Activated CD4-positive, alpha-beta T cell treated with anti-CD3 and anti-CD28 coated beads, Interleukin-2, amount 10 ng/mL, durations not matched to agents 7 days and 5 days (primary cell): ENCODE measurements around the gene ARL1. TPM values are rescaled to one million over a fixed set of nuclear protein-coding genes. Genes with fewer than 3 reads are reported as not detected.
A peak's percentile ranks its signal among the peaks of the same experiment; 100 is the strongest.
"Not testable (repeated sequence)": the region's sequence is repeated elsewhere in the genome, so short reads cannot be mapped to it uniquely, and the experiment has no call there.

Experiments used
- CTCF ChIA-PET: fragments of 350-600 bp; sonication (Branson Sonifier 250); formaldehyde crosslinking; loops from one replicate; lab custom pipeline; 2021; ENCODE audit warnings: antibody characterized with exemption; lab: Charles Lee
- POLR2A ChIA-PET: fragments of 350-600 bp; sonication (Branson Sonifier 250); formaldehyde crosslinking; loops from one replicate; lab custom pipeline; 2021; ENCODE audit warnings: antibody characterized with exemption; lab: Charles Lee
- DNase-seq: peaks from one replicate; pipeline ENCODE4 v3.0.0-alpha.2; 2020
- H3K27ac Mint-ChIP-seq: one replicate; pipeline ENCODE4 v1.8.0; 2021; ENCODE audit warnings: mild to moderate bottlenecking, moderate library complexity, mixed read lengths
- H3K27me3 Mint-ChIP-seq: one replicate; pipeline ENCODE4 v1.8.0; 2021; ENCODE audit warnings: mixed read lengths
- H3K36me3 Mint-ChIP-seq: one replicate; pipeline ENCODE4 v1.8.0; 2021; ENCODE audit warnings: low read depth, mixed read lengths
- H3K4me1 Mint-ChIP-seq: one replicate; pipeline ENCODE4 v1.8.0; 2021; ENCODE audit warnings: mixed read lengths
- H3K4me3 Mint-ChIP-seq: one replicate; pipeline ENCODE4 v1.8.0; 2021; ENCODE audit warnings: mild to moderate bottlenecking, moderate library complexity, mixed read lengths
- H3K9me3 Mint-ChIP-seq: one replicate; pipeline ENCODE4 v1.8.0; 2021; ENCODE audit warnings: mixed read lengths
- total RNA-seq, 2 experiments: library from RNA; stranded (reverse); gene quantifications; one replicate each; pipeline ENCODE4 v1.2.3, GENCODE V29; 2021

ARL1 gene
- total RNA-seq, 2 experiments from 2014 or later, result 47.9 to 52.2 TPM

- H3K9me3 Mint-ChIP-seq, CTCF ChIA-PET, H3K27me3 Mint-ChIP-seq, H3K27ac Mint-ChIP-seq, H3K4me1 Mint-ChIP-seq, POLR2A ChIA-PET, H3K4me3 Mint-ChIP-seq, DNase-seq: not testable (repeated sequence)
- peaks cover 45% of the 10 kb centered on the region for H3K36me3 Mint-ChIP-seq
Measured at GRCh38 chr12:101391181-101391580, 16.4 kb downstream of the ARL1 start.

- CTCF ChIA-PET, result no interaction called here
- POLR2A ChIA-PET, result no interaction called here
- Mint-ChIP-seq H3K4me1 (peaks cover 3% of the 10 kb centered on the region), H3K27ac (peak overlapping the region; percentile 23), H3K27me3 (no peaks in the 10 kb centered on the region), H3K9me3 (no peaks in the 10 kb centered on the region), H3K36me3 (peaks cover 54% of the 10 kb centered on the region), H3K4me3 (no peak overlapping the region)
- DNase-seq, result no peak
Measured at GRCh38 chr12:101379149-101379548, 28.4 kb downstream of the ARL1 start.

- H3K36me3 Mint-ChIP-seq, result peaks cover 54% of the 10 kb centered on the region
Measured at GRCh38 chr12:101375573-101375972, 32.0 kb downstream of the ARL1 start.

GRCh38 chr12:101372431-101372830, 35.1 kb downstream of the ARL1 start:
- H3K27ac Mint-ChIP-seq, result no peak overlapping the region
- no peak for DNase-seq
- peaks cover 3% of the 10 kb centered on the region for H3K4me1 Mint-ChIP-seq
- no peak overlapping the region for H3K4me3 Mint-ChIP-seq
- peaks cover 42% of the 10 kb centered on the region for H3K36me3 Mint-ChIP-seq
- POLR2A ChIA-PET, result no interaction called here
- H3K27me3 Mint-ChIP-seq, result no peaks in the 10 kb centered on the region
- H3K9me3 Mint-ChIP-seq, result no peaks in the 10 kb centered on the region
- CTCF ChIA-PET, result no interaction called here

More at GRCh38 chr12:101375573-101375972, 32.0 kb downstream of the ARL1 start:
- Mint-ChIP-seq H3K4me3 (no peak overlapping the region), H3K9me3 (no peaks in the 10 kb centered on the region), H3K27me3 (no peaks in the 10 kb centered on the region), H3K27ac (no peak overlapping the region), H3K4me1 (peaks cover 3% of the 10 kb centered on the region)
- POLR2A ChIA-PET, result no interaction called here
- no peak for DNase-seq
- CTCF ChIA-PET, result interaction anchor here (0.5 kb wide), 1 partner anchor 819 kb away, joined by 5 read pairs; no protein-coding TSS in a partner anchor

- ChIA-PET CTCF (no interaction called here), POLR2A (no interaction called here)
- H3K9me3 Mint-ChIP-seq, result no peaks in the 10 kb centered on the region
- H3K4me3 Mint-ChIP-seq, result no peak overlapping the region
- no peak for DNase-seq
- peaks cover 40% of the 10 kb centered on the region for H3K36me3 Mint-ChIP-seq
- H3K4me1 Mint-ChIP-seq, result no peaks in the 10 kb centered on the region
- H3K27ac Mint-ChIP-seq, result no peak overlapping the region
- no peaks in the 10 kb centered on the region for H3K27me3 Mint-ChIP-seq
Measured at GRCh38 chr12:101368016-101368415, 39.6 kb downstream of the ARL1 start.

GRCh38 chr12:101361455-101361854, 46.1 kb downstream of the ARL1 start:
- ChIA-PET POLR2A (no interaction called here), CTCF (interaction anchor here (0.9 kb wide), 1 partner anchor 14 kb away, joined by 3 read pairs; no protein-coding TSS in a partner anchor)
- H3K36me3 Mint-ChIP-seq, result peaks cover 34% of the 10 kb centered on the region
- no peaks in the 10 kb centered on the region for H3K9me3 Mint-ChIP-seq
- no peak overlapping the region for H3K4me3 Mint-ChIP-seq
- H3K27me3 Mint-ChIP-seq, result no peaks in the 10 kb centered on the region
- H3K27ac Mint-ChIP-seq, result no peak overlapping the region
- no peak for DNase-seq
- H3K4me1 Mint-ChIP-seq, result no peaks in the 10 kb centered on the region

- DNase-seq, result no peak
- ChIA-PET POLR2A (no interaction called here), CTCF (no interaction called here)
- Mint-ChIP-seq H3K36me3 (peaks cover 27% of the 10 kb centered on the region), H3K27ac (no peak overlapping the region), H3K27me3 (no peaks in the 10 kb centered on the region), H3K4me1 (no peaks in the 10 kb centered on the region), H3K9me3 (no peaks in the 10 kb centered on the region), H3K4me3 (no peak overlapping the region)
Measured at GRCh38 chr12:101356794-101357193, 50.8 kb downstream of the ARL1 start.

- Mint-ChIP-seq H3K4me3 (no peak overlapping the region), H3K27ac (no peak overlapping the region), H3K36me3 (peaks cover 37% of the 10 kb centered on the region), H3K4me1 (no peaks in the 10 kb centered on the region), H3K27me3 (no peaks in the 10 kb centered on the region), H3K9me3 (peaks cover 7% of the 10 kb centered on the region)
- ChIA-PET POLR2A (no interaction called here), CTCF (no interaction called here)
- DNase-seq, result no peak
Measured at GRCh38 chr12:101351682-101352081, 55.9 kb downstream of the ARL1 start.

GRCh38 chr12:101343893-101344292, 63.7 kb downstream of the ARL1 start:
- CTCF ChIA-PET, result no interaction called here
- H3K4me3 Mint-ChIP-seq, result no peak overlapping the region
- H3K4me1 Mint-ChIP-seq, result no peaks in the 10 kb centered on the region
- H3K36me3 Mint-ChIP-seq, result peaks cover 33% of the 10 kb centered on the region
- no peaks in the 10 kb centered on the region for H3K27me3 Mint-ChIP-seq
- DNase-seq, result no peak
- POLR2A ChIA-PET, result no interaction called here
- peaks cover 2% of the 10 kb centered on the region for H3K9me3 Mint-ChIP-seq
- no peak overlapping the region for H3K27ac Mint-ChIP-seq

Other genes starting within 250 kb of the ARL1 start
- gene SLC5A8, start 197.5 kb downstream of the ARL1 start, total RNA-seq, result not detected
- 10 to 100 TPM; 14.7 to 15.9 TPM for gene UTP20, start 127.7 kb downstream of the ARL1 start, total RNA-seq
- not detected for gene SPIC, start 67.6 kb upstream of the ARL1 start, total RNA-seq
- gene MYBPC1, start 187.2 kb upstream of the ARL1 start, total RNA-seq, result not detected